ENCODE measurements around the gene SPAG4. TPM values are rescaled to one million over a fixed set of nuclear protein-coding genes. Genes with fewer than 3 reads are reported as not detected.

SPAG4 gene
- total and polyA plus RNA-seq, 2 donors, result 0.85 to 4.4 TPM

GRCh38 chr20:35665949-35666288 lies 50.3 kb downstream of the SPAG4 start:
- peaks cover 11 to 13% of the 10 kb centered on the region in 2 donors for H3K36me3 ChIP-seq (ENCODE audit: control insufficient read depth in 2 of 2, insufficient read depth in 2 of 2, low read length in 1 of 2)
- peaks cover 14% of the 10 kb centered on the region in 2 donors for H3K4me1 ChIP-seq (ENCODE audit: control insufficient read depth in 2 of 2, insufficient read depth in 2 of 2, low read length in 2 of 2)
- H3K27me3 ChIP-seq (ENCODE audit: control insufficient read depth in 2 of 2, insufficient read depth in 1 of 2, low read length in 1 of 2), result no peaks in the 10 kb centered on the region
- no peaks in the 10 kb centered on the region for H3K9me3 ChIP-seq (ENCODE audit: control insufficient read depth in 2 of 2, insufficient read depth in 1 of 2, low read length in 1 of 2)
- no peak overlapping the region for H3K4me3 ChIP-seq (ENCODE audit: low read length in 2 of 2)
- 98% methylated on average over 17 of the region's 17 CpGs for WGBS
- no peak for DNase-seq (ENCODE audit: low read depth in 6 of 9, low spot score in 9 of 9)
- no peak overlapping the region for H3K27ac ChIP-seq (ENCODE audit: low read depth in 1 of 2, low read length in 1 of 2)

GRCh38 chr20:35669221-35669620 lies 53.6 kb downstream of the SPAG4 start:
- Histone ChIP-seq H3K9me3 (ENCODE audit: control insufficient read depth in 2 of 2, insufficient read depth in 1 of 2, low read length in 1 of 2) (no peaks in the 10 kb centered on the region), H3K36me3 (ENCODE audit: control insufficient read depth in 2 of 2, insufficient read depth in 2 of 2, low read length in 1 of 2) (peaks cover 33 to 35% of the 10 kb centered on the region in 2 donors), H3K4me1 (ENCODE audit: control insufficient read depth in 2 of 2, insufficient read depth in 2 of 2, low read length in 2 of 2) (peaks cover 0 to 4% of the 10 kb centered on the region in 2 donors), H3K27ac (ENCODE audit: low read depth in 1 of 2, low read length in 1 of 2) (no peak overlapping the region), H3K27me3 (ENCODE audit: control insufficient read depth in 2 of 2, insufficient read depth in 1 of 2, low read length in 1 of 2) (no peaks in the 10 kb centered on the region), H3K4me3 (ENCODE audit: low read length in 2 of 2) (no peak overlapping the region)
- 99% methylated on average over 5 of the region's 5 CpGs for WGBS
- no peak for DNase-seq (ENCODE audit: low read depth in 6 of 9, low spot score in 9 of 9)

GRCh38 chr20:35669681-35670080 lies 54.1 kb downstream of the SPAG4 start:
- Histone ChIP-seq H3K4me1 (ENCODE audit: control insufficient read depth in 2 of 2, insufficient read depth in 2 of 2, low read length in 2 of 2) (peaks cover 0 to 4% of the 10 kb centered on the region in 2 donors), H3K27me3 (ENCODE audit: control insufficient read depth in 2 of 2, insufficient read depth in 1 of 2, low read length in 1 of 2) (no peaks in the 10 kb centered on the region), H3K4me3 (ENCODE audit: low read length in 2 of 2) (no peak overlapping the region), H3K9me3 (ENCODE audit: control insufficient read depth in 2 of 2, insufficient read depth in 1 of 2, low read length in 1 of 2) (no peaks in the 10 kb centered on the region), H3K27ac (ENCODE audit: low read depth in 1 of 2, low read length in 1 of 2) (no peak overlapping the region), H3K36me3 (ENCODE audit: control insufficient read depth in 2 of 2, insufficient read depth in 2 of 2, low read length in 1 of 2) (peaks cover 35 to 38% of the 10 kb centered on the region in 2 donors)
- 90% methylated on average over 1 of the region's 1 CpG for WGBS
- DNase-seq (ENCODE audit: low read depth in 6 of 9, low spot score in 9 of 9), result no peak

Other genes with a start within 250 kb of the SPAG4 start
- 29.0 TPM for gene UQCC1, start 203.9 kb upstream of the SPAG4 start, total RNA-seq
- 31.3 TPM for gene UQCC1, start 203.9 kb upstream of the SPAG4 start, polyA plus RNA-seq
- gene GDF5, start 177.6 kb upstream of the SPAG4 start, total RNA-seq, result 0.24 TPM
- gene GDF5, start 177.6 kb upstream of the SPAG4 start, polyA plus RNA-seq, result 0.32 TPM
- gene CEP250, start 160.2 kb upstream of the SPAG4 start, total RNA-seq, result 17.6 TPM
- gene CEP250, start 160.2 kb upstream of the SPAG4 start, polyA plus RNA-seq, result 12.5 TPM
- not detected for gene C20orf173, start 86.2 kb upstream of the SPAG4 start, total RNA-seq
- gene C20orf173, start 86.2 kb upstream of the SPAG4 start, polyA plus RNA-seq, result not detected
- gene ERGIC3, start 73.8 kb upstream of the SPAG4 start, total RNA-seq, result 157 TPM
- 181 TPM for gene ERGIC3, start 73.8 kb upstream of the SPAG4 start, polyA plus RNA-seq
- 43.6 TPM for gene CPNE1, start 49.1 kb downstream of the SPAG4 start, total RNA-seq
- gene CPNE1, start 49.1 kb downstream of the SPAG4 start, polyA plus RNA-seq, result 238 TPM
- 52.3 TPM for gene RBM12, start 49.1 kb downstream of the SPAG4 start, total RNA-seq
- gene RBM12, start 49.1 kb downstream of the SPAG4 start, polyA plus RNA-seq, result 24.8 TPM
- gene NFS1, start 83.5 kb downstream of the SPAG4 start, total RNA-seq, result 13.2 TPM
- gene NFS1, start 83.5 kb downstream of the SPAG4 start, polyA plus RNA-seq, result 25.5 TPM
- 213 TPM for gene ROMO1, start 83.6 kb downstream of the SPAG4 start, total RNA-seq
- 296 TPM for gene ROMO1, start 83.6 kb downstream of the SPAG4 start, polyA plus RNA-seq
- gene RBM39, start 126.4 kb downstream of the SPAG4 start, total RNA-seq, result 449 TPM
- gene RBM39, start 126.4 kb downstream of the SPAG4 start, polyA plus RNA-seq, result 830 TPM
- 35.6 TPM for gene PHF20, start 156.2 kb downstream of the SPAG4 start, total RNA-seq
- gene PHF20, start 156.2 kb downstream of the SPAG4 start, polyA plus RNA-seq, result 39.7 TPM